ENCODE measurements around the gene PLPPR4. TPM values are rescaled to one million over a fixed set of nuclear protein-coding genes. Genes with fewer than 3 reads are reported as not detected.

The PLPPR4 gene
- total RNA-seq, 1 experiment from 2014 or later = not detected

DNA sequence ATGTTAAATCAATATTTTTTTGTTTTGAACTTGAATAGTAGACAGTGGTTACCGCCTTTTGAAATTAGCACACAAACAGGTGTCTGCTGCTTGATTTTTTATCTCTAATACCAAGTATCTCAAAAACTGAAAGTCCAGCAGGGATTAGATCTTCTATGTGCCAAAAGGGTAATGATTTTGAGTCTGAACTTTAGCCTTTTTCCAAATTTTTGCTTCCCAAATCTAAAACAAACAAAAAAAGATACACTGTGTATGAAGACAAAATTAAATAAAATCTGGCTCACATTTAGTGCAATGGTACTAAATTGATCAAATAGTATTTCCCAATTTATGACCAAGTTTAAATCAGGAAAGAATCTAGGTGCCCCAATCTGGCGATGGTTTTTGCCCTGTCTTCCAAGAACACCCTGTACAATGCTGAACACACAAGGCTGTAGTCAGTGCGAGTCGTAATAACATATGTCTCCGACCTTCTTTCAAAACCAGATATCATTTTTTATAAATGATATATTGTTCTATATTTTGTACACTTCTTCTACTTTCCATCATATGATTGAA, 40.5 kb downstream of the PLPPR4 start:
- ChIA-PET CTCF (no interaction called here), POLR2A (no interaction called here)
- no peaks in the 10 kb centered on the region for H3K27me3 Mint-ChIP-seq (ENCODE audit: insufficient read depth, unreplicated experiment)
- no peak for DNase-seq (ENCODE audit: unreplicated experiment)
- BruUV-seq (replicated peaks) = no TSS peak
- no peaks in the 10 kb centered on the region for H3K4me1 Mint-ChIP-seq (ENCODE audit: insufficient read depth, unreplicated experiment)
- intact Hi-C loops (cut with micrococcal nuclease) = no loop called here
- no peak overlapping the region for H3K4me3 Mint-ChIP-seq (ENCODE audit: unreplicated experiment)
- H3K9me3 Mint-ChIP-seq (ENCODE audit: unreplicated experiment) = no peaks in the 10 kb centered on the region
- H3K27ac Mint-ChIP-seq (ENCODE audit: low read depth, unreplicated experiment) = no peak overlapping the region
- TF ChIP-seq, protein P1, sequence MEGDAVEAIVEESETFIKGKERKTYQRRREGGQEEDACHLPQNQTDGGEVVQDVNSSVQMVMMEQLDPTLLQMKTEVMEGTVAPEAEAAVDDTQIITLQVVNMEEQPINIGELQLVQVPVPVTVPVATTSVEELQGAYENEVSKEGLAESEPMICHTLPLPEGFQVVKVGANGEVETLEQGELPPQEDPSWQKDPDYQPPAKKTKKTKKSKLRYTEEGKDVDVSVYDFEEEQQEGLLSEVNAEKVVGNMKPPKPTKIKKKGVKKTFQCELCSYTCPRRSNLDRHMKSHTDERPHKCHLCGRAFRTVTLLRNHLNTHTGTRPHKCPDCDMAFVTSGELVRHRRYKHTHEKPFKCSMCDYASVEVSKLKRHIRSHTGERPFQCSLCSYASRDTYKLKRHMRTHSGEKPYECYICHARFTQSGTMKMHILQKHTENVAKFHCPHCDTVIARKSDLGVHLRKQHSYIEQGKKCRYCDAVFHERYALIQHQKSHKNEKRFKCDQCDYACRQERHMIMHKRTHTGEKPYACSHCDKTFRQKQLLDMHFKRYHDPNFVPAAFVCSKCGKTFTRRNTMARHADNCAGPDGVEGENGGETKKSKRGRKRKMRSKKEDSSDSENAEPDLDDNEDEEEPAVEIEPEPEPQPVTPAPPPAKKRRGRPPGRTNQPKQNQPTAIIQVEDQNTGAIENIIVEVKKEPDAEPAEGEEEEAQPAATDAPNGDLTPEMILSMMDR (IDR thresholded peaks at IDR 0.05; ENCODE audit: unreplicated experiment) = no peak
- no peaks in the 10 kb centered on the region for H3K36me3 Mint-ChIP-seq (ENCODE audit: insufficient read depth, unreplicated experiment)

- no peaks in the 10 kb centered on the region for H3K36me3 Mint-ChIP-seq (ENCODE audit: insufficient read depth, unreplicated experiment)
- TF ChIP-seq, protein P1 (IDR thresholded peaks at IDR 0.05; ENCODE audit: unreplicated experiment) = no peak
- no peak overlapping the region for H3K4me3 Mint-ChIP-seq (ENCODE audit: unreplicated experiment)
- no peak overlapping the region for H3K27ac Mint-ChIP-seq (ENCODE audit: low read depth, unreplicated experiment)
- no peaks in the 10 kb centered on the region for H3K4me1 Mint-ChIP-seq (ENCODE audit: insufficient read depth, unreplicated experiment)
- no peak for DNase-seq (ENCODE audit: unreplicated experiment)
- H3K27me3 Mint-ChIP-seq (ENCODE audit: insufficient read depth, unreplicated experiment) = no peaks in the 10 kb centered on the region
- ChIA-PET POLR2A (no interaction called here), CTCF (no interaction called here)
- H3K9me3 Mint-ChIP-seq (ENCODE audit: unreplicated experiment) = no peaks in the 10 kb centered on the region
- no TSS peak for BruUV-seq (replicated peaks)
- intact Hi-C loops (cut with micrococcal nuclease) = no loop called here
These were observed 41.3 kb downstream of the PLPPR4 start for GRCh38 chr1:99305626-99306025.

DNA sequence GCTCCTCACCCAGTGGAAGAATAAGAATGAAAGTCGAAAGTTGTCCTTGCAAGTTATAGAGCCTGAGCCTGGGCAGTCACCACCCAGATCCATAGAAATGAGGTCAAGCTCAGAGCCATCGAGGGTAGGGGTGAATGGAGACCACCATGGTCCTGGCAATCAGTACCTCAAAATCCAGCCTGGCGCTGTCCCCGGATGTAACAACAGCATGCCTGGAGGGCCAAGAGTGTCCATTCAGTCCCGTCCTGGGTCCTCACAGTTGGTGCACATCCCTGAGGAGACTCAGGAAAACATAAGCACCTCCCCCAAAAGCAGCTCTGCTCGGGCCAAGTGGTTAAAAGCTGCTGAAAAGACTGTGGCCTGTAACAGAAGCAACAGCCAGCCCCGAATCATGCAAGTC, 41.8 kb downstream of the PLPPR4 start:
- ChIA-PET CTCF (no interaction called here), POLR2A (no interaction called here)
- Mint-ChIP-seq H3K4me3 (ENCODE audit: unreplicated experiment) (no peak overlapping the region), H3K27me3 (ENCODE audit: insufficient read depth, unreplicated experiment) (no peaks in the 10 kb centered on the region), H3K9me3 (ENCODE audit: unreplicated experiment) (no peaks in the 10 kb centered on the region), H3K27ac (ENCODE audit: low read depth, unreplicated experiment) (no peak overlapping the region), H3K36me3 (ENCODE audit: insufficient read depth, unreplicated experiment) (no peaks in the 10 kb centered on the region), H3K4me1 (ENCODE audit: insufficient read depth, unreplicated experiment) (no peaks in the 10 kb centered on the region)
- BruUV-seq (replicated peaks) = no TSS peak
- intact Hi-C loops (cut with micrococcal nuclease) = no loop called here
- TF ChIP-seq, protein P1 (IDR thresholded peaks at IDR 0.05; ENCODE audit: unreplicated experiment) = no peak
- no peak for DNase-seq (ENCODE audit: unreplicated experiment)

DNA sequence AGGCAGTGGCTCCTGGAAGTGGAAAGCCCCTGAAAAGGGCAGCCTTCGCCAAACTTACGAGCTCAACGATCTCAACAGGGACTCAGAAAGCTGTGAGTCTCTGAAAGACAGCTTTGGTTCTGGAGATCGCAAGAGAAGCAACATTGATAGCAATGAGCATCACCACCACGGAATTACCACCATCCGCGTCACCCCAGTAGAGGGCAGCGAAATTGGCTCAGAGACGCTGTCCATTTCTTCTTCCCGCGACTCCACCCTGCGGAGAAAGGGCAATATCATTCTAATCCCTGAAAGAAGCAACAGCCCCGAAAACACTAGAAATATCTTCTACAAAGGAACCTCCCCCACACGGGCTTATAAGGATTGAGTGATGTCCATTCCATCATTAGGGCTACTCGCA, 42.4 kb downstream of the PLPPR4 start:
- BruUV-seq (replicated peaks) = no TSS peak
- no peaks in the 10 kb centered on the region for H3K27me3 Mint-ChIP-seq (ENCODE audit: insufficient read depth, unreplicated experiment)
- no peaks in the 10 kb centered on the region for H3K36me3 Mint-ChIP-seq (ENCODE audit: insufficient read depth, unreplicated experiment)
- H3K9me3 Mint-ChIP-seq (ENCODE audit: unreplicated experiment) = no peaks in the 10 kb centered on the region
- no peak for DNase-seq (ENCODE audit: unreplicated experiment)
- H3K4me1 Mint-ChIP-seq (ENCODE audit: insufficient read depth, unreplicated experiment) = no peaks in the 10 kb centered on the region
- intact Hi-C loops (cut with micrococcal nuclease) = no loop called here
- CTCF ChIA-PET = interaction anchor here (0.6 kb wide), 1 partner anchor 353 kb away, joined by 3 read pairs; no protein-coding TSS in a partner anchor
- POLR2A ChIA-PET = no interaction called here
- no peak overlapping the region for H3K27ac Mint-ChIP-seq (ENCODE audit: low read depth, unreplicated experiment)
- TF ChIP-seq, protein P1 (IDR thresholded peaks at IDR 0.05; ENCODE audit: unreplicated experiment) = no peak
- no peak overlapping the region for H3K4me3 Mint-ChIP-seq (ENCODE audit: unreplicated experiment)
